GM18526 (cell line): Measurements from ENCODE around the gene TMSB4Y.

Experiments
- POLR2A ChIP-seq: IDR thresholded peaks from 3 replicates; pipeline ENCODE4 v1.6.1; 2011; ENCODE audit not compliant: insufficient read length; ENCODE audit errors: extremely low read depth

The TMSB4Y gene

DNA sequence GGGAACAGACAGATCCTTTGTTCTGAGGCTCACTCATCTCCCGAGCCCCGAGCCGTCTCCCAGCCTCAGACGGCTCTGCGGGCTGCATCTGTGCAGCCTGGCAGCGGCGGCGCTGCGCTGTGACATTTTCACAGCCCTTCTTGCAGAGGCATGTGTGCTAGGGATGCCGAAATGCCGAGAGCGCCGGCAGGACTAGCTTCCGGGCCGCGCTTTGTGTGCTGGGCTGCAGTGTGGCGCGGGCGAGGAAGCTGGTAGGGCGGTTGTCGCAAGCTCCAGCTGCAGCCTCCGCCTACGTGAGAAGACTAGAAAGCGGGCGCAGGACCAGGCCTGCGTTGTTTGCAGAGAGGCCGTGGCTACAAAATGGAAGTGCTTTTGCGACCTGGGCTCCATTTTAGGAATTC lies at the start of gene TMSB4Y:
Gene TMSB4Y, plus strand, starts transcription at position 332 of the 401 bp plus-strand sequence.
- TF ChIP-seq POLR2A: no peak

DNA sequence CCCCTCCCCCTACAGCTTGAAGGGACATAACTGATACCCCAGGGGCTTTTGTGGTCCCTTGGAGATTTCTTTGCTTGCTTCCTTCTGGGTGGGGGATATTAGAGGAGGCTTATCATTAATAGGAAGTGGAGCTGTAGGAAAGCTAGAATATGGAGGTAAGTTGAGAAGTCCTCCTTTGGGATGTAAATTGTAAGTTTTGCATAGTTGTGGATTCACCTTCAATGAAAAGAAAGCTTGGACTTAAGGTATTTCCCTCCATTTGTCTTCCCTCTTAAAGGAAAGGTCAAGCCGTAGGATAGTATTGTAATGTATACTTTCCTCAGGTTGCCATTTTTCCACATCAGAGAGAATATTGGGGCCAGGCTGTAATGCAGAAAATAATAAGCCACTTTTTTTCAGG lies 39.5 kb upstream of the TMSB4Y start:
- TF ChIP-seq POLR2A: no peak

DNA sequence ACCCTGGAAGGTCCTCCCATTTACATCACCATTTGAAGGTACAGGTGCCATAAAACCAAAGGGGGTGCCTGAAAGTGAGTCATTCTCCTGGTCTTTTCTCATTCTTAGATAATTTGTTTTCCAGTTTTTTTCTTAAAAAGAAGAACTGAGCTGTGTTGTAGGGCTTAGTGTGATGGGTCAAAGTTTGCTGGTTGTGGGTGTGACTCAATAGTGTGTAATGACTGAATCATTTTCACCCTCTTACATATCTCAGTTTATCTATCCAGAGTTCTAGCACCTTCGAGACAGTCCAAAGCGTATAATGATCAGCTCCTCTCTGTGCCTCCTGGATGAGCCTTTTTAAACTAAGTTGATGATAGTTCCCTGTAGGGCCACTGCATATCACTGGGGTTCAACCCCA lies 32.6 kb upstream of the TMSB4Y start:
- TF ChIP-seq POLR2A: no peak

DNA sequence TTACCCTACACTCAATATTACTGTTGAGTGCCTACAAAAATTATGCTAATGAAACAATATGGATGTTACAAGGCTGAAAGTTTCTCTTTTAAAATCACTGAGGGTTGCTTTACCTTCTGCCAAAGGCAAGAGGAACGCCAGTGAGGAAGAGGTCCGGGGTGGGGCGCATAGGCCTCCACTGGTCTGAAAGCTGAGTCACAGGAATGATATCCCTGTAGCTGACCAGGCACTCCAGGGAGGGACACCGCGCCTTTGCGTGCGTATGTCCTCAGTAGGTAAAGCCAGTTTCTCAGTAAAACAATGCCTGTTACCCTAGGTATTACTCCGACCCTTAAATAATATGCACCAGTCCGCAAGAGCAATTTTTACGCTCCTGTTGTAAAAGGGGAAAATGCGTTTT lies 1.4 kb upstream of the TMSB4Y start:
- TF ChIP-seq POLR2A: no peak

- TF ChIP-seq POLR2A: no peak
These were observed 627 bp downstream of the TMSB4Y start for GRCh38 chrY:13704121-13704930.

GRCh38 chrY:13705197-13705596 lies 1.5 kb downstream of the TMSB4Y start:
- TF ChIP-seq POLR2A: no peak

DNA sequence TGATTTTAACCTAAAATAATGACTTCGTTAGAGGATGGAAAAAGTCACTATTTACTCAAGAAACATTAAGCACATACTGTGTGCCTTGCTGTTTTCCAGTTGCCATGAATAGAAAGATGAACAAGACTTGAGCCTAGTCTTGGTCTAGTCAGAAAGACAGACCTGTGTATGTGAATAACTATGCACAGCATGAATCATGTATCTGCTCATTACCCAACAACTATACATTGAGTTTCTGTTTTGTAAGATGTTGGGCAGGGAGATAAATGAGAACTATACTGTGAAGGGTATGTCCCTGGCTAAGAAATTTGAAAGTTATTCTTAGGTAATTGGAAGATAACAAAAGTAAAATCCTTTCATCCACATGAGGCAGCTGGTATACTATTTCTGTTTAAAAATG lies 4.3 kb downstream of the TMSB4Y start:
- no peak for TF ChIP-seq POLR2A

- TF ChIP-seq POLR2A: no peak
These were observed 15.3 kb downstream of the TMSB4Y start for GRCh38 chrY:13718996-13719395.

DNA sequence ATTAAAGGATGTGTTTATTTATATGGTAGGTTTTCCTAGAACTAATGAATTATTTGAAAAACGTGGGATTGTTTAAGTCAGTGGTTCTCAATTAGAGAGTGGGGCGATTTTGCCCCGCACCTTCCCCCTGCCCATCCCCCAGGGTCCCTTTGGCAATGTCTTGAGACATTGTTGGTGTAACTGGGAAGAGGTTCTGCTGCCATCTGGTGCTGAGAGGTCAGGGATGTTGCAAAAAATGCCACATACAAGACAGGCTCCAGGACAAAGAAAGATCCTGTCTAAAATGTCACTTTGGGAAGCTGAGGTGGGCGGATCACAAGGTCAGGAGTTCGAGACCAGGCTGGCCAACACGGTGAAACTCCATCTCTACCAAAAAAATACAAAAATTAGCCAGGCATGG lies 25.8 kb downstream of the TMSB4Y start:
- TF ChIP-seq POLR2A: no peak

DNA sequence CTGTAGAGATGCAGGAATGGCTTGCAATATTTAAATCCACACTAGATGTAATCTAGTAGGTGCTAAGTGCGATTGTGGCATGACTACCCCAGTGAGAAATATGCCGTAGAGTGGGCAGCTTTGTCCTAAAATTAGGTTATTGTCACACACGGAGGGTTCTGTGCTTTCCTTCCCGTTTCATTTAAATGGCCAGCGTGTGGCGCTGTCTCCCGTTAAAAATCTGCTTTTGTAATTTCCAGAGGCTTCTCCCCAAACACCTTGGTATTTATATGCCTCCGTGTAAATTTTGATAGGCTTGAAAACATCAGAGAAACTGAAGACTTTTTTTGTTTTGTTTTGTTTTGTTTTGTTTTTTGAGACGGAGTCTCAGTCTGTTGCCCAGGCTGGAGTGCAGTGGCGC lies 34.9 kb downstream of the TMSB4Y start:
- no peak for TF ChIP-seq POLR2A

GRCh38 chrY:13751289-13752071 lies 47.8 kb downstream of the TMSB4Y start:
- no peak for TF ChIP-seq POLR2A

GRCh38 chrY:13754661-13755060 lies 51.0 kb downstream of the TMSB4Y start:
- TF ChIP-seq POLR2A: no peak
